Muscle layer of colon (tissue), 2 donors: ENCODE results near the gene CAPN5.
A peak's percentile ranks its signal among the peaks of the same experiment; 100 is the strongest.

ENCODE experiments used
- H3K27ac ChIP-seq: one replicate; pipeline ENCODE4 v1.7.0; 2013; ENCODE audit warnings: low read depth, mild to moderate bottlenecking, low read length, moderate library complexity
- H3K27me3 ChIP-seq, 2 donors: one replicate each; pipeline ENCODE4 v1.7.0; 2013; ENCODE audit warnings: low read length in 2 of 2, mild to moderate bottlenecking in 2 of 2; ENCODE audit not compliant: insufficient read depth in 2 of 2, control insufficient read depth in 1 of 2
- H3K36me3 ChIP-seq: one replicate; pipeline ENCODE4 v1.7.0; 2013; ENCODE audit warnings: mild to moderate bottlenecking, low read length; ENCODE audit not compliant: insufficient read depth
- H3K4me1 ChIP-seq: one replicate; pipeline ENCODE4 v1.7.0; 2013; ENCODE audit warnings: mild to moderate bottlenecking, low read length; ENCODE audit not compliant: insufficient read depth
- H3K4me3 ChIP-seq, 2 donors: one replicate each; pipeline ENCODE4 v1.7.0; 2013; ENCODE audit warnings: low read length in 2 of 2, low read depth in 1 of 2, mild to moderate bottlenecking in 1 of 2, moderate library complexity in 1 of 2
- H3K9ac ChIP-seq: one replicate; pipeline ENCODE4 v1.7.0; 2013; ENCODE audit warnings: low read length
- H3K9me3 ChIP-seq: one replicate; pipeline ENCODE4 v1.7.0; 2013; ENCODE audit warnings: mild to moderate bottlenecking, low read length
- donor health status: abdominal sarcoma.
- donor health status: Adenocarcinoma of cecum.

Gene CAPN5

GRCh38 chr11:77079666-77080065 lies 12.9 kb downstream of the CAPN5 start:
- H3K27ac ChIP-seq = no peak overlapping the region

DNA sequence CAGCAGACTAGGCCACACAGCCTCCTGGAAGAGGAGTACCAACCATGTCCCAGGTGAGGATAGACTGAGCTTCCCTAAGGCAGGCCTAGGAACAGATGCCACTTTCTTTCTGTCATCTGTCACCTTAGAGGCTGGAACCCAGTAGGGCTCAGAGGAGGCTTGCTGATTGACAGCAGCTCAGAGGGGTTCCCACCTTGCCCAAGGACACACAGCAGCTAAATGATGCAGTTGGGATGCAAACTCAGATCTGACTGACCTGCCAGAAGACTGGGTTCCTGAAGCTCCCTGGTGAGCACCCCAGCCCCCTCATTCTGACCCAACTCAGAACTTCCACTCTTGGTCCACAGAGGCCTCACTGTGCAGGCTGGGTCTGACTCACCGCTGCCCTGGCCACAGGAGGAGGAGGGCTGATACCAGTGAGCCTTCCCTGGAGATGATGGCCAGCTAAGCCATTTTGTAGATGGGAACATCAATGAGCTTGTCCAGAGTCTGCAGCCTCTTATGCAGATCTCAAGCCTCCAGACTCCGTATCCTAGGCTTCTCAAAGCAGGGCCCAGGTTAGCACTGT lies 14.0 kb downstream of the CAPN5 start:
- Histone ChIP-seq H3K4me1 (peaks cover 16% of the 10 kb centered on the region), H3K27ac (no peak overlapping the region), H3K9me3 (no peaks in the 10 kb centered on the region), H3K27me3 (no peaks in the 10 kb centered on the region), H3K9ac (no peak overlapping the region), H3K4me3 (no peak overlapping the region), H3K36me3 (no peaks in the 10 kb centered on the region)

More at GRCh38 chr11:77079666-77080065, 12.9 kb downstream of the CAPN5 start:
- Histone ChIP-seq H3K36me3 (no peaks in the 10 kb centered on the region), H3K9me3 (no peaks in the 10 kb centered on the region), H3K9ac (no peak overlapping the region), H3K4me3 (no peak overlapping the region), H3K27me3 (no peaks in the 10 kb centered on the region), H3K4me1 (peaks cover 16% of the 10 kb centered on the region)

DNA sequence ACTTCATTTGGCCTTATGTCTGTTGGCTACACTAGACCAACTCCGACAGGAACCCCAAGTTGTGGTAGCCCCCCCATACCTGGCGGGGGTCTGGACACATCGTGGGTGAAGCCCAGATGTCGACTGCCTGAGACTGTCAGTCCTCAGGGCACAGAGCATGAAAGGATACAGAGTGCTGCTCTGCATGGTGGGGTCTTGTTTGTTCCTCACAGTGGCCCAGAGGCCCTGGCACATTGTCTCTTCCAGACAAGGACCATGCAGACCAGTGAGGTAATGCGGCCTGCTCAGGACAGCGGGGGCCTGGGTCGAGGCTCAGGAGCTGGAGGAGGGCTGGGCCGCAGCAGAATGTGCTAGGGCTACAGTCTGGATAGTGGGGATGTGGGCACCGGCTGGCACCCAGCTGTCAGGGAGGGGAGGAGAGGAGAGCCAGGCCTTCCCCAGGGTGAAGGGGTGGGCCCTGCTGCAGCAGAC lies 14.6 kb downstream of the CAPN5 start:
- Histone ChIP-seq H3K9me3 (no peaks in the 10 kb centered on the region), H3K36me3 (no peaks in the 10 kb centered on the region), H3K9ac (no peak overlapping the region), H3K4me3 (no peak overlapping the region), H3K27me3 (no peaks in the 10 kb centered on the region), H3K27ac (no peak overlapping the region), H3K4me1 (peaks cover 16% of the 10 kb centered on the region)

DNA sequence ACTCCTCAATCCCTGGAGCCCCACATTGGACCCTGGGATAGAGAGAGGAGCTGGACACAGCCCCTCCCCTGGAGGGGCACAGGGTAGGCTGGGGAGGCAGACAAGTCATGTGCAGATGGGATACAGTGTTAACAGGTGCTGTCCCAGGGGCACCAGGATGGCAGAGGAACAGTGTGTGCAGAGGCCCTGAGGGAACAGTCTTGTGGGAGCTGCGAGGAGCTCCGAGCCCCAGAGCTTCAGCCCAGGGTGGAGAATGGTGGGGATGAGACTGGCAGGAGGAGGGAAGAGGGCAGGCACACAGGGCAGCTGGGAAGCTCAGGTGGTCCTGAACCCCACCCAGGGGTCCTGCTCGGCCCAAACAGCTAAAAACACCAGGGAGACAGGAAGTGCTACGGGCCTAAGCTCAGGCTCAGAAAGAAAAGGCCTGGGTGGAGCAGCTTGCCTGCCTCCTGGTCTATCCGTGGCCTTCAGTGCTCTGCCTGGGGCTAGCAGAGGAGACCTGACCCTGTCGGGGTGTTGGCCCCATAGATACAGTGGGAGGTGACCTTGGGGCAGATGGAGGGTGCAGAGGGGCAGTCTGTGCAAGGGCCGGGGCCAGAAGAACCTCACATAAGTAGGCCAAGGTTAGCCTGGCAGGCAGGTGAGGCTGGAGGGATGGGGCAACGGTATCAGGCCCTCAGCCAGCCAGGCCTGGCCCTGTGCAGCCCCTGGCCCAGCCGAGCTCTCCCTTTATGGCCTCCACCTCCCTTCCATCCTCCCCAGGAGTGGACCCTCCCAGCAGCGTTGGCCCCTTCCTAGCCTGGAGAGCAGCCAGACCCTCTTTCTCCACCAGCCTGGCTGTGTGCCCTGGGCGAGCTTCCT lies 15.4 kb downstream of the CAPN5 start:
- Histone ChIP-seq H3K36me3 (no peaks in the 10 kb centered on the region), H3K27me3 (no peaks in the 10 kb centered on the region), H3K4me3 (peak overlapping the region in 1 of 2 donors; percentile 11), H3K9me3 (no peaks in the 10 kb centered on the region), H3K27ac (peak overlapping the region; percentile 42), H3K4me1 (peaks cover 16% of the 10 kb centered on the region), H3K9ac (no peak overlapping the region)

DNA sequence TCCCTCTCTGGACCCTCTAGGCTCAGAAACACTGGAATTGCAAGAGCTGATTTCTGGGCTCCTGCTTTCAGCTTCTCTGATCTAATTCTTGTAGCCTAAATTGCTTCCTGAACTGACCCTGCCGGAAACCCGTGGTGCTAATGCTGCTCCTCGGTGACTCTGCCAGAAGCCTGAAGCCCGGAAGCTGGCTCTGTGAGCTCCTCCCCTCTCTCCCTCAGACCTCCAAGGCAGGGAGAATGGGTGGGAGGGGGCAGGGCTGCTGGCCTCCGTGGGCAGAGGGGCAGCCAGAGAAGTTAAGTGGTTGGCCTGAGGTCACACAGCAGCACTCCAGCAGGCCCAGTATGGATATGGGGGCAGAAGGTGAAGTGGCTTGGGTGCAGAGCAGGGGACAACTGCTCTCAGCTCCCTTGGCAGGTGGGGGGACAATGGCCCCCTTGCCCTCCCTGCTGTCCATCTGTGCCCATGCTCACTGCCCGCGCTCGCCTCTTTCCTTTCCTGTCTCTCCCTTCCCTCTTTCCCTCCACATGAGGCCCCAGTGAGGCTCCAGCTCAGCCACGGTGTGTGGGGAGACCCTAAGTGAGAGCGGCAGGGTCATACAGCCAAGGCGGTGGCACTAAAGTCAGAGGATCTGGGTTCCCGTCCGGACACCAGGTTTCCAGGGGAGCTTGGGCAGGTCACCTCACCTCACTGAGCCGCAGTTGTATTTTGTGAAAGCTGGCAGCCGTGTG lies 16.2 kb downstream of the CAPN5 start:
- H3K9me3 ChIP-seq = no peaks in the 10 kb centered on the region
- H3K4me1 ChIP-seq = peaks cover 16% of the 10 kb centered on the region
- H3K27ac ChIP-seq = peak overlapping the region; percentile 42
- no peak overlapping the region for H3K9ac ChIP-seq
- no peaks in the 10 kb centered on the region for H3K36me3 ChIP-seq
- H3K27me3 ChIP-seq = no peaks in the 10 kb centered on the region
- H3K4me3 ChIP-seq = peak overlapping the region in 1 of 2 donors; percentile 11

DNA sequence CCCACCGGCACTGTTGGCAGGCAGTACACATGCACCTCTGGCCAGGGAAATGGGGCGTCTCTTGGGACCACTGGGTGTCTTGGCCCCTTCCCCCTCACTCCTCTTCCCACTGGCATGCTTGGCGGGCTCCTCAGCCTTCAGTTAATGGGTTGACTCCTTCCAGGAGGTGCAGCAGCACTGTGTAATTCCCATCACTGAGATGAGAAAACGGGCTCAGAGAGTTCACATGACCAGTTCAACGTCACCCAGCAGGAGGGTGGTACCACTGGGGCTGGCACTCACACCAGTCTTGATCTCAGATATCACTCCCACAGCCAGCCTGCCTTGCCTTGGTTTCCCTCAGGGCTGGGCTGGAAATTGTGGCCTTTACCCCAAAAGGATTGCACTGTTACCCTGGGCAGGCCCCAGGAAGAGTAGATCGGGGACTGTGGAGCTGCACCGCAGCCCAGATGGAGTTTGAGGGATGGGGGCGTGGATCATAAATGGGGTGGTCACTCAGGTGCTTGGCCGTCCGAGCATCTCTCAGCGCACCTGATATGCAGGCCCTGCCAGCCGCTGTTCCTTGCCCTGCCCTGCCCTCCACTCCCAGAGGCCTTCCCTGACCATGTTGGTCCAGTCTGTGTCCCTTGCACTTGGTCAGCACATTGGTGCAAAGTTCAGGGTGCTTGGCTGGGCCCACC lies 16.9 kb downstream of the CAPN5 start:
- no peaks in the 10 kb centered on the region for H3K36me3 ChIP-seq
- H3K27me3 ChIP-seq = no peaks in the 10 kb centered on the region
- no peaks in the 10 kb centered on the region for H3K9me3 ChIP-seq
- H3K27ac ChIP-seq = no peak overlapping the region
- no peak overlapping the region for H3K9ac ChIP-seq
- peaks cover 16% of the 10 kb centered on the region for H3K4me1 ChIP-seq
- H3K4me3 ChIP-seq = no peak overlapping the region

- Histone ChIP-seq H3K27me3 (no peaks in the 10 kb centered on the region), H3K9ac (no peak overlapping the region), H3K9me3 (no peaks in the 10 kb centered on the region), H3K27ac (no peak overlapping the region), H3K4me3 (no peak overlapping the region), H3K36me3 (no peaks in the 10 kb centered on the region), H3K4me1 (peaks cover 16% of the 10 kb centered on the region)
These were observed 17.9 kb downstream of the CAPN5 start for GRCh38 chr11:77084581-77085191.

- no peak overlapping the region for H3K27ac ChIP-seq
- no peak overlapping the region for H3K4me3 ChIP-seq
These were observed 18.9 kb downstream of the CAPN5 start for GRCh38 chr11:77085652-77086051.

DNA sequence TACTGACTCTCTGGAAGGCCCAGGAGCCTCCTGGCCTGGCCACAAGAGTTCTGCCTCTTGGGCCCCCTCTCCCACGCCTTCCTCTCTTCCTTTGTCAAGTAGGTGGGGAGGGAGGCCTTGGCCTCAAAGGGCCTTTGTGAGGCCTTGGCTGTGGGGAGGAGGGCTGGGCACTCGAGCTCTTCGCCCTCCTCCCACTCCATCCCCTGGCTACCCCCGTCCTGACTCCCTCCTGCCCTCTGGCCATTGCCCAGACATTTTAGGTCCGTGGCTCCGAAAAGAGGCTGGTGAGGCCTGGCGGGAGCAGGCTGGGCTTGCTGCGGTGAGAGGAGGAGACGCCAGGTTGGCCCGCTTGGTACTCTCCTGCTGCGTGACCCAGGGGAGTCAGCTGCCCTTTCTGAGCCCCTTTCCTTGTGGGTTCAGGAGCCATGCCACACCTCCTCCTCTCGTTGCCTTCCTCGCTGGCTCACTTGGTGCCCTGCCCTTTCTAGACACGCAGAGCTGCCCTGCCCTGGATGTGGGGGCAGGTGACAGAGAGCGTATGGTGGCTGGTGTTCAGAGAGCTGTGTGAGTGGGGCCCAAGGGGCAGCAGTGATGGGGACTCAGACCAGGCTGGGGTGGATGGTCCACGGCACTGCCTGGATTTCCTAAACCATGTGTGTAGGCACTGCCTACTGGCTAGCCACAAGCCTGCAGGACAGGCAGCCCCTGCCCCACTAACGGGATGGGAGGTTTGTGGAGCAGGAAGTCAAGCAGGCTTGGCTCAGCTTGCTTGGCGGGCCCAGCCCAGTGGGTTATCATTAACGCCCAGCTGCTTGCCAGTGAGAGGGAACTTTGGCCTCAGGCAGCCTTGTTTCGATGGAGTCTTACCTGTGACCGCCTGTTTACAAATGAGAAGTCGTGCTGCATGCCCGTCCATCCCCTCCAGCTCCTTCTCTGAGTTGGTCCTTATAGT lies 20.0 kb downstream of the CAPN5 start:
- Histone ChIP-seq H3K27me3 (no peaks in the 10 kb centered on the region), H3K9me3 (no peaks in the 10 kb centered on the region), H3K9ac (no peak overlapping the region), H3K4me3 (no peak overlapping the region), H3K27ac (no peak overlapping the region), H3K4me1 (peaks cover 16% of the 10 kb centered on the region), H3K36me3 (no peaks in the 10 kb centered on the region)

More at GRCh38 chr11:77085652-77086051, 18.9 kb downstream of the CAPN5 start:
- H3K4me1 ChIP-seq = peaks cover 16% of the 10 kb centered on the region
- no peaks in the 10 kb centered on the region for H3K9me3 ChIP-seq
- H3K36me3 ChIP-seq = no peaks in the 10 kb centered on the region
- no peak overlapping the region for H3K9ac ChIP-seq
- no peaks in the 10 kb centered on the region for H3K27me3 ChIP-seq

GRCh38 chr11:77087723-77088225 lies 21.0 kb downstream of the CAPN5 start:
- H3K27me3 ChIP-seq = no peaks in the 10 kb centered on the region
- H3K36me3 ChIP-seq = no peaks in the 10 kb centered on the region
- no peak overlapping the region for H3K9ac ChIP-seq
- no peak overlapping the region for H3K27ac ChIP-seq
- peaks cover 7% of the 10 kb centered on the region for H3K4me1 ChIP-seq
- H3K9me3 ChIP-seq = no peaks in the 10 kb centered on the region
- H3K4me3 ChIP-seq = no peak overlapping the region
